Trophoblast cell (in vitro differentiated cells and primary cell): ENCODE data around the gene IMMP2L.
A peak's percentile ranks its signal among the peaks of the same experiment; 100 is the strongest.

Experiments
- DNase-seq, 2 donors: peaks; one replicate each; pipeline ENCODE4 v3.0.0-alpha.2; 2016
- H2AFZ ChIP-seq: 2 replicates; pipeline ENCODE4 v1.6.1; 2013; ENCODE audit warnings: low read length, moderate library complexity, mild to moderate bottlenecking; ENCODE audit not compliant: insufficient read depth, poor library complexity
- H2AK5ac ChIP-seq: 2 replicates; pipeline ENCODE4 v1.6.1; 2013; ENCODE audit warnings: mild to moderate bottlenecking, low read length
- H2BK120ac ChIP-seq: 2 replicates; pipeline ENCODE4 v1.6.1; 2013; ENCODE audit warnings: low read length, mild to moderate bottlenecking, moderate library complexity; ENCODE audit not compliant: insufficient read depth, poor library complexity
- H2BK12ac ChIP-seq: 2 replicates; pipeline ENCODE4 v1.6.1; 2013; ENCODE audit warnings: mild to moderate bottlenecking, low read length, moderate library complexity
- H2BK5ac ChIP-seq: 2 replicates; pipeline ENCODE4 v1.6.1; 2013; ENCODE audit warnings: low read length, low read depth, moderate library complexity, mild to moderate bottlenecking; ENCODE audit not compliant: poor library complexity
- H3K14ac ChIP-seq: 2 replicates; pipeline ENCODE4 v1.6.1; 2013; ENCODE audit warnings: mild to moderate bottlenecking, low read length
- H3K18ac ChIP-seq: 2 replicates; pipeline ENCODE4 v1.6.1; 2013; ENCODE audit warnings: mild to moderate bottlenecking, low read length
- H3K23ac ChIP-seq: 2 replicates; pipeline ENCODE4 v1.6.1; 2013; ENCODE audit warnings: low read length
- H3K27ac ChIP-seq: 2 replicates; pipeline ENCODE4 v1.5.1; 2013; ENCODE audit warnings: low read depth, mild to moderate bottlenecking, inconsistent platforms, low read length, moderate library complexity
- H3K27me3 ChIP-seq: 2 replicates; pipeline ENCODE4 v1.6.1; 2013; ENCODE audit warnings: inconsistent platforms, mild to moderate bottlenecking, low read length, moderate library complexity; ENCODE audit not compliant: insufficient read depth
- H3K36me3 ChIP-seq, 2 experiments: 1 replicate in 1 of 2; 2 replicates in 1 of 2; pipeline ENCODE4 v1.6.1; 2013; ENCODE audit warnings: low read length in 2 of 2, mild to moderate bottlenecking in 2 of 2, moderate library complexity in 1 of 2; ENCODE audit not compliant: insufficient read depth in 2 of 2, control insufficient read depth in 1 of 2
- H3K4ac ChIP-seq: 2 replicates; pipeline ENCODE4 v1.6.1; 2013; ENCODE audit warnings: low read depth, mild to moderate bottlenecking, low read length, moderate library complexity
- H3K4me1 ChIP-seq, 2 experiments: 1 replicate in 1 of 2; 2 replicates in 1 of 2; pipeline ENCODE4 v1.6.1; 2013; ENCODE audit warnings: low read length in 2 of 2, mild to moderate bottlenecking in 2 of 2, moderate library complexity in 1 of 2; ENCODE audit not compliant: insufficient read depth in 2 of 2, control insufficient read depth in 1 of 2
- H3K4me2 ChIP-seq: 2 replicates; pipeline ENCODE4 v1.6.1; 2013; ENCODE audit warnings: inconsistent platforms, mild to moderate bottlenecking, low read length, moderate library complexity
- H3K4me3 ChIP-seq: 2 replicates; pipeline ENCODE4 v1.5.1; 2013; ENCODE audit warnings: mild to moderate bottlenecking, low read depth, low read length, inconsistent platforms
- H3K79me1 ChIP-seq: one replicate; pipeline ENCODE4 v1.6.1; 2013; ENCODE audit warnings: low read length
- H3K79me2 ChIP-seq: 2 replicates; pipeline ENCODE4 v1.6.1; 2013; ENCODE audit warnings: low read length, mild to moderate bottlenecking; ENCODE audit not compliant: control insufficient read depth, insufficient read depth, poor library complexity
- H3K9ac ChIP-seq: 2 replicates; pipeline ENCODE4 v1.6.1; 2013; ENCODE audit warnings: mild to moderate bottlenecking, low read length
- H3K9me3 ChIP-seq: 2 replicates; pipeline ENCODE4 v1.6.1; 2013; ENCODE audit warnings: low read depth, mild to moderate bottlenecking, control low read depth, inconsistent platforms, low read length; ENCODE audit not compliant: insufficient read depth
- H4K12ac ChIP-seq: 2 replicates; pipeline ENCODE4 v1.6.1; 2013; ENCODE audit warnings: low read depth, mild to moderate bottlenecking, low read length, moderate library complexity
- H4K8ac ChIP-seq: 2 replicates; pipeline ENCODE4 v1.6.1; 2013; ENCODE audit warnings: low read depth, mild to moderate bottlenecking, low read length, moderate library complexity
- H4K91ac ChIP-seq: one replicate; pipeline ENCODE4 v1.6.1; 2013; ENCODE audit warnings: low read depth, mild to moderate bottlenecking, low read length, moderate library complexity
- WGBS: extraction: QIAGEN DNeasy Blood & Tissue Kit; methylation state at CpG from one replicate; pipeline ENCODE4 v1.1.7; 2013; ENCODE audit warnings: missing lambda C conversion rate; ENCODE audit not compliant: insufficient read length, insufficient coverage; ENCODE audit errors: extremely low coverage; 5-methylcytosine and 5-hydroxymethylcytosine counted together

IMMP2L gene

GRCh38 chr7:110801502-110801901 is 760.8 kb downstream of the IMMP2L start:
- no peaks in the 10 kb centered on the region for H3K4me1 ChIP-seq
- no peaks in the 10 kb centered on the region for H3K27me3 ChIP-seq
- H2BK12ac ChIP-seq = no peak overlapping the region
- no peak overlapping the region for H4K12ac ChIP-seq
- H2BK5ac ChIP-seq = no peak overlapping the region
- no peak overlapping the region for H3K27ac ChIP-seq
- H3K18ac ChIP-seq = no peak overlapping the region
- H3K4me3 ChIP-seq = no peak overlapping the region
- H3K4me2 ChIP-seq = no peak overlapping the region
- no peak for DNase-seq
- H2BK120ac ChIP-seq = no peak overlapping the region
- no peak overlapping the region for H2AK5ac ChIP-seq
- no peak overlapping the region for H3K9ac ChIP-seq
- no peak overlapping the region for H3K14ac ChIP-seq
- H4K8ac ChIP-seq = no peak overlapping the region
- no peaks in the 10 kb centered on the region for H3K9me3 ChIP-seq
- no peaks in the 10 kb centered on the region for H3K79me2 ChIP-seq
- no peaks in the 10 kb centered on the region for H3K36me3 ChIP-seq
- H3K23ac ChIP-seq = peak overlapping the region; percentile 99
- H3K4ac ChIP-seq = no peak overlapping the region
- no CpG with 5 or more reads among the region's 1 CpG for WGBS
- no peak overlapping the region for H4K91ac ChIP-seq
- H3K79me1 ChIP-seq = no peaks in the 10 kb centered on the region
- no peak overlapping the region for H2AFZ ChIP-seq

GRCh38 chr7:110800984-110801383 is 761.3 kb downstream of the IMMP2L start:
- H3K14ac ChIP-seq = no peak overlapping the region
- no peak overlapping the region for H2BK12ac ChIP-seq
- H3K4me2 ChIP-seq = no peak overlapping the region
- no peak overlapping the region for H3K23ac ChIP-seq
- no peak overlapping the region for H3K27ac ChIP-seq
- no peaks in the 10 kb centered on the region for H3K9me3 ChIP-seq
- no peak overlapping the region for H4K91ac ChIP-seq
- no peak overlapping the region for H3K4me3 ChIP-seq
- no peak overlapping the region for H2AFZ ChIP-seq
- H3K27me3 ChIP-seq = no peaks in the 10 kb centered on the region
- H2AK5ac ChIP-seq = no peak overlapping the region
- H3K79me2 ChIP-seq = no peaks in the 10 kb centered on the region
- H2BK5ac ChIP-seq = no peak overlapping the region
- no peak overlapping the region for H2BK120ac ChIP-seq
- no peak overlapping the region for H4K12ac ChIP-seq
- no peak overlapping the region for H3K4ac ChIP-seq
- no peaks in the 10 kb centered on the region for H3K36me3 ChIP-seq
- no peak for DNase-seq
- no peak overlapping the region for H4K8ac ChIP-seq
- H3K18ac ChIP-seq = no peak overlapping the region
- H3K4me1 ChIP-seq = no peaks in the 10 kb centered on the region
- H3K79me1 ChIP-seq = no peaks in the 10 kb centered on the region
- no peak overlapping the region for H3K9ac ChIP-seq

- no peaks in the 10 kb centered on the region for H3K4me1 ChIP-seq
- H3K79me1 ChIP-seq = no peaks in the 10 kb centered on the region
- no peak overlapping the region for H3K18ac ChIP-seq
- no peak overlapping the region for H4K12ac ChIP-seq
- no peak overlapping the region for H4K8ac ChIP-seq
- no peak overlapping the region for H2AFZ ChIP-seq
- DNase-seq = no peak
- H3K4me3 ChIP-seq = no peak overlapping the region
- no peaks in the 10 kb centered on the region for H3K27me3 ChIP-seq
- no peak overlapping the region for H2AK5ac ChIP-seq
- H3K9ac ChIP-seq = no peak overlapping the region
- H3K27ac ChIP-seq = no peak overlapping the region
- H2BK120ac ChIP-seq = no peak overlapping the region
- H3K14ac ChIP-seq = no peak overlapping the region
- no peaks in the 10 kb centered on the region for H3K36me3 ChIP-seq
- H3K79me2 ChIP-seq = no peaks in the 10 kb centered on the region
- H3K4me2 ChIP-seq = no peak overlapping the region
- H3K23ac ChIP-seq = no peak overlapping the region
- H3K4ac ChIP-seq = no peak overlapping the region
- no peak overlapping the region for H2BK5ac ChIP-seq
- H4K91ac ChIP-seq = no peak overlapping the region
- no CpG with 5 or more reads among the region's 2 CpGs for WGBS
- no peak overlapping the region for H2BK12ac ChIP-seq
- no peaks in the 10 kb centered on the region for H3K9me3 ChIP-seq
Measured at GRCh38 chr7:110797656-110798055, 764.6 kb downstream of the IMMP2L start.

GRCh38 chr7:110790992-110791391 is 771.3 kb downstream of the IMMP2L start:
- Histone ChIP-seq H3K27me3 (no peaks in the 10 kb centered on the region), H2BK5ac (no peak overlapping the region), H3K4me3 (no peak overlapping the region), H3K18ac (no peak overlapping the region), H3K9me3 (no peaks in the 10 kb centered on the region), H4K12ac (no peak overlapping the region), H3K9ac (no peak overlapping the region), H3K4me1 (no peaks in the 10 kb centered on the region), H2AK5ac (no peak overlapping the region), H2BK120ac (no peak overlapping the region), H2AFZ (no peak overlapping the region), H4K8ac (no peak overlapping the region), H3K79me2 (no peaks in the 10 kb centered on the region), H3K4me2 (no peak overlapping the region), H3K27ac (no peak overlapping the region), H4K91ac (no peak overlapping the region), H2BK12ac (no peak overlapping the region), H3K23ac (no peak overlapping the region), H3K14ac (no peak overlapping the region), H3K4ac (no peak overlapping the region), H3K79me1 (no peaks in the 10 kb centered on the region), H3K36me3 (no peaks in the 10 kb centered on the region)
- DNase-seq = peak in 1 of 2 donors; percentile 32
